GM23338 (cell line): Measurements from ENCODE around the gene FBXL17. TPM values are rescaled to one million over a fixed set of nuclear protein-coding genes. Genes with fewer than 3 reads are reported as not detected.

Source experiments
- ATAC-seq: fragments of 200-7000 bp; cut with Tn5 transposase; 3 replicates; pipeline ENCODE4 v1.9.1; 2020
- DNase-seq: peaks from one replicate; pipeline ENCODE4 v3.0.0-alpha.2; 2015; ENCODE audit warnings: low spot score
- H2AFZ ChIP-seq: fragments of 200-600 bp; sonication (generic); 2 replicates; pipeline ENCODE4 v1.8.0; 2016; ENCODE audit warnings: antibody characterized with exemption, mild to moderate bottlenecking, moderate library complexity
- H3F3A ChIP-seq: fragments of 200-600 bp; sonication (generic); replicated peaks from 2 replicates; pipeline ENCODE4 v1.8.0; 2017; ENCODE audit warnings: antibody characterized with exemption, mixed run types, low read depth
- H3K27ac ChIP-seq: fragments of 200-600 bp; sonication (generic); 2 replicates; pipeline ENCODE4 v1.6.1; 2016; ENCODE audit warnings: low read depth
- H3K27me3 ChIP-seq: fragments of 200-600 bp; sonication (generic); 2 replicates; pipeline ENCODE4 v1.8.0; 2016; ENCODE audit warnings: mild to moderate bottlenecking, mixed run types, moderate library complexity; ENCODE audit not compliant: insufficient read depth
- H3K36me3 ChIP-seq: fragments of 200-600 bp; sonication (generic); 2 replicates; pipeline ENCODE4 v1.8.0; 2016; ENCODE audit warnings: mild to moderate bottlenecking; ENCODE audit not compliant: insufficient read depth
- H3K4me1 ChIP-seq: fragments of 200-600 bp; sonication (generic); 2 replicates; pipeline ENCODE4 v1.8.0; 2016; ENCODE audit warnings: mild to moderate bottlenecking, moderate library complexity; ENCODE audit not compliant: insufficient read depth
- H3K4me2 ChIP-seq: fragments of 200-600 bp; sonication (generic); 2 replicates; pipeline ENCODE4 v1.7.1; 2017; ENCODE audit warnings: mixed run types
- H3K4me3 ChIP-seq: fragments of 200-600 bp; sonication (generic); 2 replicates; pipeline ENCODE4 v1.6.1; 2016; ENCODE audit warnings: mixed run types
- H3K79me2 ChIP-seq: fragments of 200-600 bp; sonication (generic); replicated peaks from 2 replicates; pipeline ENCODE4 v1.8.0; 2017; ENCODE audit warnings: mild to moderate bottlenecking; ENCODE audit not compliant: insufficient read depth
- H3K9me2 ChIP-seq: fragments of 200-600 bp; sonication (generic); 2 replicates; pipeline ENCODE4 v1.8.0; 2017; ENCODE audit not compliant: insufficient read depth
- H4K20me1 ChIP-seq: fragments of 200-600 bp; sonication (generic); replicated peaks from 2 replicates; pipeline ENCODE4 v1.8.0; 2017; ENCODE audit warnings: mild to moderate bottlenecking; ENCODE audit not compliant: insufficient read depth
- H3K27ac Mint-ChIP-seq: 2 replicates; pipeline ENCODE4 v1.8.0; 2020; ENCODE audit warnings: inconsistent platforms, mild to moderate bottlenecking, moderate library complexity, mixed read lengths
- H3K27me3 Mint-ChIP-seq: 3 replicates; pipeline ENCODE4 v1.8.0; 2022; ENCODE audit warnings: low read depth, mild to moderate bottlenecking, moderate library complexity, mixed read lengths, inconsistent platforms; ENCODE audit not compliant: insufficient read depth, poor library complexity
- H3K36me3 Mint-ChIP-seq: 3 replicates; pipeline ENCODE4 v1.8.0; 2021; ENCODE audit warnings: low read depth, mild to moderate bottlenecking, inconsistent platforms, moderate library complexity, mixed read lengths
- H3K4me1 Mint-ChIP-seq: 3 replicates; pipeline ENCODE4 v1.8.0; 2020; ENCODE audit warnings: mild to moderate bottlenecking, inconsistent platforms, mixed read lengths
- H3K4me3 Mint-ChIP-seq: 3 replicates; pipeline ENCODE4 v1.8.0; 2021; ENCODE audit warnings: moderate library complexity, mild to moderate bottlenecking, inconsistent platforms, mixed read lengths
- H3K9me3 Mint-ChIP-seq: 3 replicates; pipeline ENCODE4 v1.8.0; 2020; ENCODE audit warnings: moderate library complexity, mild to moderate bottlenecking, inconsistent platforms, mixed read lengths
- CREB1 ChIP-seq: fragments of 250-450 bp; sonication (Bioruptor Pico); IDR thresholded peaks from 2 replicates; pipeline ENCODE4 v1.5.0; 2020; ENCODE audit warnings: low read depth, mild to moderate bottlenecking, moderate library complexity
- CTCF ChIP-seq, 2 experiments: fragments of 200-600 bp in 1 of 2; sonication (generic) in 1 of 2; conservative IDR thresholded peaks; 2 replicates each; pipeline versions ENCODE4 v1.5.1 to v1.6.1; 2016 to 2017; ENCODE audit warnings: antibody characterized with exemption in 2 of 2, low read depth in 2 of 2, mild to moderate bottlenecking in 2 of 2, moderate library complexity in 1 of 2
- ETS1 ChIP-seq: IDR thresholded peaks from 2 replicates; pipeline ENCODE4 v1.6.1; 2016; ENCODE audit warnings: antibody characterized with exemption
- EZH2 ChIP-seq: fragments of 200-600 bp; sonication (generic); IDR thresholded peaks from one replicate; pipeline ENCODE4 v1.8.0; 2017; ENCODE audit warnings: antibody characterized with exemption, mild to moderate bottlenecking, low read depth; ENCODE audit not compliant: unreplicated experiment
- EZH2phosphoT487 ChIP-seq: fragments of 200-600 bp; sonication (generic); IDR thresholded peaks from one replicate; pipeline ENCODE4 v1.8.1; 2018; ENCODE audit warnings: antibody characterized with exemption; ENCODE audit not compliant: unreplicated experiment
- JUNB ChIP-seq: IDR thresholded peaks from one replicate; pipeline ENCODE4 v1.6.1; 2016; ENCODE audit warnings: antibody characterized with exemption; ENCODE audit not compliant: unreplicated experiment
- NANOG ChIP-seq: IDR thresholded peaks from 2 replicates; pipeline ENCODE4 v1.6.1; 2016; ENCODE audit warnings: antibody characterized with exemption, borderline replicate concordance
- POLR2AphosphoS5 ChIP-seq: IDR thresholded peaks from 2 replicates; pipeline ENCODE4 v1.6.1; 2016; ENCODE audit warnings: antibody characterized with exemption, low read depth
- REST ChIP-seq: IDR thresholded peaks from one replicate; pipeline ENCODE4 v1.6.1; 2018; ENCODE audit warnings: antibody characterized with exemption; ENCODE audit not compliant: unreplicated experiment
- STAT1 ChIP-seq: IDR thresholded peaks from one replicate; pipeline ENCODE4 v1.6.1; 2016; ENCODE audit warnings: antibody characterized with exemption; ENCODE audit not compliant: unreplicated experiment
- ZNF114 ChIP-seq: fragments of 250-450 bp; sonication (Bioruptor Pico); IDR thresholded peaks from 2 replicates; pipeline ENCODE4 v1.5.0; 2020; ENCODE audit warnings: mild to moderate bottlenecking, moderate library complexity
- ZNF331 ChIP-seq: fragments of 250-450 bp; sonication (Bioruptor Pico); IDR thresholded peaks from 2 replicates; pipeline ENCODE4 v1.5.0; 2020; ENCODE audit warnings: low read depth, mild to moderate bottlenecking, moderate library complexity
- ZNF462 ChIP-seq: fragments of 250-450 bp; sonication (Bioruptor Pico); IDR thresholded peaks from 2 replicates; pipeline ENCODE4 v1.5.0; 2020; ENCODE audit warnings: mild to moderate bottlenecking, moderate library complexity
- polyA plus RNA-seq: library from polyadenylated mRNA; unstranded; fragments of >200 nt; fragmentation: Nextera tagmentation; extraction: Ambion mirVana; gene quantifications from 2 replicates; pipeline ENCODE4 v1.2.1, GENCODE V29; 2016
- total RNA-seq: library from RNA; depleted of rRNA; stranded (reverse); fragments of >200 nt; shearing (Covaris generic); gene quantifications from 2 replicates; pipeline ENCODE4 v1.2.3, GENCODE V29; 2014

FBXL17 gene
- total and polyA plus RNA-seq, 2 experiments from 2014 or later = 2.0 to 2.7 TPM

DNA sequence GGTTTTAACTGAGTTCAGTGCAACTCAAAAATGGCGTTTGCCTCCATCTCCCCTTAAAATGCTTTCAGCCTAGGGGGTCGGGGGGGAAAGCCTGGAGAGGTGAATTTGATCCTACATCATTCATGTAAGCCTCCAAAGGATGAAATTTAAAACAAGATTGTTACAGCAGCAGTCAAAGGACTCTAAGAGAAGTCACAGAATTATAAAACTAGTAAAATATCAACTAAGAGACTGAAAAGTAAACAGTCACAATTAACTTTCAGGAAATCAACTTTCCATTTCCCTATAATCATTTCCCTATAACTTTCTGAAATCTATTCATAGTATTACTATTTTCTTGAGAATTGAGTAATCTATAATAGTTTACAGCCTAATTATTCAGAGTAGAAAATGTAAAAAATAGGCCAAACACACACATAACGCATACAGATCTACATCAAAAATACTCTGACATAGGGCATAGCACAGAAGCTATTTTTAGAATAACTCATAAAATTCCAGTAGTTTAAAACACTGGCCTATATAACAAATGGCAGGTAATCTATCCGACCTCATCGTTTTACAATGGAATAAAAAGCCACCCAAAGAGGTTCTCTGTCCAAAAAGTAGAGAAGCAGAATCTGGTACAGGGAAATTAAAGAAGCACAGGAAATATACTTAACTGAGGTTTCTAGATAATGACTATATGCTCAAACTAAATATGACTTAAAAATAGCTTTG, 37.6 kb downstream of the FBXL17 start:
- Mint-ChIP-seq H3K27me3 (no peaks in the 10 kb centered on the region), H3K9me3 (no peaks in the 10 kb centered on the region), H3K4me1 (peaks cover 7% of the 10 kb centered on the region; the same call in 2 of the 3 replicates), H3K27ac (no peak overlapping the region), H3K4me3 (no peak overlapping the region), H3K36me3 (no peaks in the 10 kb centered on the region)
- Histone ChIP-seq H3K79me2 (no peaks in the 10 kb centered on the region), H3K27me3 (no peaks in the 10 kb centered on the region), H3F3A (no peaks in the 10 kb centered on the region), H3K36me3 (no peaks in the 10 kb centered on the region), H3K4me1 (no peaks in the 10 kb centered on the region), H3K4me2 (no peak overlapping the region), H3K9me2 (no peaks in the 10 kb centered on the region), H3K4me3 (no peak overlapping the region), H3K27ac (no peak overlapping the region), H4K20me1 (no peaks in the 10 kb centered on the region), H2AFZ (no peak overlapping the region)
- TF ChIP-seq REST (no peak), ZNF331 (CRISPR knock-in tag) (no peak), STAT1 (no peak), CREB1 (CRISPR knock-in tag) (no peak), POLR2AphosphoS5 (no peak), ZNF462 (CRISPR knock-in tag) (no peak), CTCF (conservative IDR thresholded peaks at IDR 0.05; ENCODE audit: low read depth in 2 of 2) (no peak), NANOG (no peak), JUNB (no peak), ETS1 (no peak), EZH2 (no peak), EZH2phosphoT487 (no peak), ZNF114 (CRISPR knock-in tag) (no peak)
- ATAC-seq (no peak), DNase-seq (no peak)
